ENCODE data around the gene TM4SF5. TPM values are rescaled to one million over a fixed set of nuclear protein-coding genes. Genes with fewer than 3 reads are reported as not detected.

Gene TM4SF5
- total and polyA plus RNA-seq, 2 of the 8 experiments (the other 6 are each of a cell fraction or from before 2014, with no cell fraction given), result not detected

- Histone ChIP-seq H2BK20ac (ENCODE audit: low read length) (no peak overlapping the region), H2BK5ac (ENCODE audit: low read depth, low read length) (no peak overlapping the region), H3K4me3 (ENCODE audit: extremely low read depth in 1 of 4, insufficient read depth in 2 of 4, low read depth in 3 of 4, low read length in 4 of 4) (no peak overlapping the region), H3K36me3 (ENCODE audit: control insufficient read depth in 2 of 4, insufficient read depth in 4 of 4, low read length in 3 of 4) (peaks cover 6 to 8% (median 7%) of the 10 kb centered on the region in 4 experiments; a peak in 5 of 8 replicates), H4K91ac (replicated peaks; ENCODE audit: insufficient read length, low read length) (no peak overlapping the region), H2AK5ac (ENCODE audit: low read depth, low read length) (no peak overlapping the region), H2BK15ac (ENCODE audit: low read length) (no peak overlapping the region), H3K4me2 (ENCODE audit: insufficient read depth in 1 of 2, low read depth in 2 of 2, low read length in 2 of 2) (no peak overlapping the region), H3K9ac (replicated peaks in 1 of 4; ENCODE audit: extremely low read depth in 1 of 4, low read depth in 3 of 4, low read length in 3 of 4) (no peak overlapping the region), H4K20me1 (replicated peaks in 1 of 2; ENCODE audit: control insufficient read depth in 1 of 2, insufficient read depth in 2 of 2, low read length in 2 of 2) (peaks cover 3 to 7% of the 10 kb centered on the region in 2 experiments), H3K18ac (ENCODE audit: extremely low read depth, low read length) (no peak overlapping the region), H4K5ac (ENCODE audit: insufficient read length, low read depth, low read length) (no peak overlapping the region), H3K4me1 (replicated peaks in 1 of 4; ENCODE audit: control insufficient read depth in 3 of 4, insufficient read depth in 4 of 4, low read length in 3 of 4) (no peaks in the 10 kb centered on the region), H3K23ac (ENCODE audit: insufficient read length) (no peak overlapping the region), H2AFZ (ENCODE audit: low read length) (no peak overlapping the region), H3K56ac (replicated peaks; ENCODE audit: insufficient read length, low read depth, low read length) (no peak overlapping the region), H3K79me2 (ENCODE audit: control insufficient read depth in 1 of 2, insufficient read depth in 2 of 2, low read length in 2 of 2) (no peaks in the 10 kb centered on the region), H3K23me2 (ENCODE audit: low read depth, low read length) (no peaks in the 10 kb centered on the region), H4K8ac (ENCODE audit: extremely low read depth, insufficient read depth, low read length) (no peak overlapping the region; the same call in 1 of the 2 replicates), H2BK12ac (ENCODE audit: low read depth, low read length) (no peak overlapping the region), H3K27me3 (replicated peaks in 1 of 4; ENCODE audit: control insufficient read depth in 3 of 4, extremely low read depth in 1 of 4, insufficient read depth in 3 of 4, low read length in 3 of 4) (no peaks in the 10 kb centered on the region), H3K79me1 (ENCODE audit: low read depth, low read length) (no peaks in the 10 kb centered on the region; the same call in 1 of the 2 replicates), H3K4ac (replicated peaks; ENCODE audit: insufficient read length, low read depth, low read length) (no peak overlapping the region), H2BK120ac (replicated peaks; ENCODE audit: low read depth, low read length) (no peak overlapping the region), H3K14ac (ENCODE audit: insufficient read length) (no peak overlapping the region), H3K27ac (ENCODE audit: low read depth, low read length) (no peak overlapping the region), H3K9me3 (ENCODE audit: insufficient read depth in 2 of 2, low read depth in 1 of 2, low read length in 1 of 2) (no peaks in the 10 kb centered on the region; a peak in 1 of 4 replicates)
- WGBS, 2 experiments (ENCODE audit: extremely low coverage in 1 of 2, insufficient coverage in 1 of 2, insufficient read length in 1 of 2, insufficient replicate concordance in 2 of 2, low coverage in 1 of 2, low lambda C conversion rate in 2 of 2, missing lambda C conversion rate in 1 of 2), result 89% methylated on average over 13 of the region's 13 CpGs; no CpG with 5 or more reads in 1 of the 2 experiments
- CTCF ChIA-PET (ENCODE audit: partially characterized antibody), result interaction anchor here (1.1 to 5.8 kb wide), 3 partner anchors 9 to 66 kb away, joined by 4 to 55 read pairs (median 16); no protein-coding TSS in a partner anchor
- POLR2A ChIA-PET (ENCODE audit: partially characterized antibody), result interaction anchor here (1.3 to 1.6 kb wide), 2 partner anchors 9 to 10 kb away, joined by 3 to 5 read pairs; partner anchors contain the start of gene PLD2
- FAIRE-seq, result no peak
- no peak for TF ChIP-seq BACH1 (IDR thresholded peaks at IDR 0.05; ENCODE audit: low read length)
- no peak for TF ChIP-seq SIN3A (conservative IDR thresholded peaks at IDR 0.05 in 1 of 2, IDR thresholded peaks at IDR 0.05 in 1 of 2; ENCODE audit: low read depth in 1 of 2, low read length in 2 of 2)
- TF ChIP-seq TAF1 (IDR thresholded peaks at IDR 0.05; ENCODE audit: low read depth, low read length), result no peak
- DNase-seq (ENCODE audit: low read depth in 1 of 2, low spot score in 2 of 2), result no peak
Observed at GRCh38 chr17:4816826-4817225, 45.1 kb downstream of the TM4SF5 start.
